SIG-M5 treated with dmso at 0.1 percent for 504 hours (cell line): ENCODE data around the gene CERS1.

Experiments
- DNase-seq: peaks from one replicate; lab custom pipeline; 2025; ENCODE audit not compliant: unreplicated experiment; lab: John Stamatoyannopoulos, UW

Gene CERS1

GRCh38 chr19:18841400-18841799 is 54.6 kb downstream of the CERS1 start:
- DNase-seq = no peak

- DNase-seq = no peak
Observed at GRCh38 chr19:18840288-18841267, 55.4 kb downstream of the CERS1 start.

GRCh38 chr19:18839465-18840287 is 56.3 kb downstream of the CERS1 start:
- no peak for DNase-seq

GRCh38 chr19:18834644-18834984 is 61.3 kb downstream of the CERS1 start:
- no peak for DNase-seq

- DNase-seq = peak; percentile 19
Observed at GRCh38 chr19:18833849-18834643, 61.9 kb downstream of the CERS1 start.

- peak; percentile 16 for DNase-seq
Observed at GRCh38 chr19:18833141-18833476, 62.8 kb downstream of the CERS1 start.

- DNase-seq = peak; percentile 5
Observed at GRCh38 chr19:18832306-18833140, 63.4 kb downstream of the CERS1 start.

GRCh38 chr19:18831524-18832305 is 64.2 kb downstream of the CERS1 start, which contains the start of gene UPF1:
Gene UPF1, plus strand, starts transcription at chr19:18831959. Its CDS starts 251 bp downstream, at chr19:18832210.
- peak; percentile 81 for DNase-seq

GRCh38 chr19:18830488-18830887 is 65.5 kb downstream of the CERS1 start:
- no peak for DNase-seq

GRCh38 chr19:18828786-18829185 is 67.2 kb downstream of the CERS1 start:
- no peak for DNase-seq
